Endothelial cell of umbilical vein (primary cell): ENCODE results near the gene CAMTA1.

Source experiments
- EZH2 ChIP-seq: IDR thresholded peaks from 2 replicates; pipeline ENCODE4 v1.6.1; 2012; ENCODE audit warnings: borderline replicate concordance, low read depth, mild to moderate bottlenecking, moderate library complexity, low read length, inconsistent platforms; ENCODE audit not compliant: severe bottlenecking
- MYC ChIP-seq: IDR thresholded peaks from one replicate; pipeline ENCODE4 v1.6.1; 2011; ENCODE audit warnings: mild to moderate bottlenecking, low read depth, low read length

DNA sequence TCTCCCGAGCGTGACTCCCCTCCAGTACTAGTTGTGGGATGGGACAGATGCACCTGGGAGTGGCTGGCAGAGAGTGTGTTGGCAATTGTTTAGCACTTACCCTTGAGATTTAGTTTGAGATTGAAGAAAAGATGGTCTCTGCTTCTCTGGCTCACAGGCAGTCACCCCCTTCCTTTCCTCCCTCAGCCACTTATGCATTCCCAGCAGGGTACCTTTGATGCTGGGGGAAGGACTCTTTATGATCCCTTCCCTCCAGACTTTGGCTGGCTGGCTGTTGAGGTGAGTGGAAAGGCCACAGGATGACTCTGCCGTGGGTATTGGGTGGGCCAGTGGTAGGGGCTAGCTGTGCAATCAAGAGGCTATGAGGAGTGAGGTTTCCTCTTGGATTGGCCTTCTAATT, 236.8 kb downstream of the CAMTA1 start:
- no peak for TF ChIP-seq MYC
- TF ChIP-seq EZH2, result no peak
